Epithelial cell of esophagus (primary cell): Measurements from ENCODE around the gene DBR1.

ENCODE experiments used
- DNase-seq: peaks from one replicate; pipeline ENCODE4 v3.0.0; 2010; ENCODE audit warnings: low read depth
- H3K4me3 ChIP-seq: 2 replicates; pipeline ENCODE4 v1.5.1; 2011; ENCODE audit warnings: mild to moderate bottlenecking, low read length, control low read depth
- CTCF ChIP-seq: IDR thresholded peaks from 2 replicates; pipeline ENCODE4 v1.5.1; 2011; ENCODE audit warnings: low read depth, mild to moderate bottlenecking, low read length, control low read depth, inconsistent platforms; ENCODE audit not compliant: insufficient read depth; ENCODE audit errors: missing control alignments

DBR1 gene

GRCh38 chr3:138213398-138214085, 38.8 kb upstream of the DBR1 start:
- no peak for DNase-seq
- no peak for TF ChIP-seq CTCF
- H3K4me3 ChIP-seq, result no peak overlapping the region

GRCh38 chr3:138210528-138210927, 35.8 kb upstream of the DBR1 start:
- no peak for DNase-seq
- H3K4me3 ChIP-seq, result no peak overlapping the region
- TF ChIP-seq CTCF, result no peak

- no peak for TF ChIP-seq CTCF
- no peak for DNase-seq
- no peak overlapping the region for H3K4me3 ChIP-seq
These were observed 31.5 kb upstream of the DBR1 start for GRCh38 chr3:138206196-138206595.

GRCh38 chr3:138205527-138205926, 30.8 kb upstream of the DBR1 start:
- TF ChIP-seq CTCF, result no peak
- DNase-seq, result no peak
- H3K4me3 ChIP-seq, result no peak overlapping the region

- TF ChIP-seq CTCF, result no peak
- no peak overlapping the region for H3K4me3 ChIP-seq
- no peak for DNase-seq
These were observed 29.2 kb upstream of the DBR1 start for GRCh38 chr3:138203938-138204337.

GRCh38 chr3:138202945-138203701, 28.4 kb upstream of the DBR1 start:
- TF ChIP-seq CTCF, result no peak
- no peak for DNase-seq
- H3K4me3 ChIP-seq, result no peak overlapping the region
